ENCODE data around the gene INO80E.

The INO80E gene

GRCh38 chr16:29993191-29993902 lies 2.7 kb upstream of the INO80E start:
- DNase-seq: no peak

GRCh38 chr16:29993903-29994599 lies 2.0 kb upstream of the INO80E start:
- DNase-seq: no peak

- peak; percentile 69 for DNase-seq
These were observed 1.3 kb upstream of the INO80E start for GRCh38 chr16:29994600-29995323.

GRCh38 chr16:29995324-29995910 lies 624 bp upstream of the INO80E start, which contains the start of gene HIRIP3:
TSS of gene HIRIP3 (minus strand) at chr16:29995617. CDS start at chr16:29995605, 12 bp downstream.
- peak; percentile 92 for DNase-seq

GRCh38 chr16:29996766-29997250 lies 767 bp downstream of the INO80E start:
- DNase-seq: peak; percentile 22

- no peak for DNase-seq
These were observed 3.6 kb downstream of the INO80E start for GRCh38 chr16:29999605-30000004.

GRCh38 chr16:30000735-30001631 lies 4.9 kb downstream of the INO80E start:
- DNase-seq: no peak

GRCh38 chr16:30002614-30003346 lies 6.7 kb downstream of the INO80E start:
- no peak for DNase-seq

- DNase-seq: no peak
These were observed 7.8 kb downstream of the INO80E start for GRCh38 chr16:30003670-30004423.

GRCh38 chr16:30004424-30004776 lies 8.4 kb downstream of the INO80E start:
- no peak for DNase-seq

GRCh38 chr16:30004811-30005242 lies 8.8 kb downstream of the INO80E start:
- no peak for DNase-seq

- DNase-seq: peak; percentile 53
These were observed 9.5 kb downstream of the INO80E start for GRCh38 chr16:30005341-30006094.

- no peak for DNase-seq
These were observed 10.0 kb downstream of the INO80E start for GRCh38 chr16:30006095-30006473.

- no peak for DNase-seq
These were observed 10.8 kb downstream of the INO80E start for GRCh38 chr16:30006659-30007377.

- DNase-seq: no peak
These were observed 11.4 kb downstream of the INO80E start for GRCh38 chr16:30007378-30007895.

GRCh38 chr16:30009085-30009862 lies 13.2 kb downstream of the INO80E start:
- no peak for DNase-seq

- DNase-seq: no peak
These were observed 14.2 kb downstream of the INO80E start for GRCh38 chr16:30009990-30010843.

All from hematopoietic multipotent progenitor cell treated with erythropoietin and hydrocortisone succinate and interleukin-3 and kit ligand, for 8 days (in vitro differentiated cells).